Natural killer cell (primary cell): ENCODE measurements around the gene RBCK1. TPM values are rescaled to one million over a fixed set of nuclear protein-coding genes. Genes with fewer than 3 reads are reported as not detected.

Experiments
- ATAC-seq, 3 donors: fragments of 150-1000 bp in 2 of 3; fragments of 200-7000 bp in 1 of 3; cut with Tn5 transposase; 1 replicate in 1 of 3; 2 replicates in 2 of 3; pipeline ENCODE4 v1.10.0; 2021; ENCODE audit warnings: mild to moderate bottlenecking in 2 of 3, moderate library complexity in 2 of 3
- DNase-seq, 2 donors: peaks; one replicate each; pipeline versions ENCODE4 v3.0.0 to v3.0.0-alpha.2; 2013 to 2021; ENCODE audit warnings: mixed read lengths in 1 of 2
- H3K27ac ChIP-seq: one replicate; pipeline ENCODE4 v1.5.1; 2013; ENCODE audit warnings: mild to moderate bottlenecking, low read length
- H3K27me3 ChIP-seq: one replicate; pipeline ENCODE4 v1.6.1; 2013; ENCODE audit warnings: low read length; ENCODE audit not compliant: control insufficient read depth, insufficient read depth
- H3K36me3 ChIP-seq: one replicate; pipeline ENCODE4 v1.6.1; 2013; ENCODE audit warnings: low read length; ENCODE audit not compliant: control insufficient read depth, insufficient read depth
- H3K4me1 ChIP-seq: one replicate; pipeline ENCODE4 v1.6.1; 2013; ENCODE audit warnings: low read length; ENCODE audit not compliant: control insufficient read depth, insufficient read depth
- H3K4me3 ChIP-seq: one replicate; pipeline ENCODE4 v1.5.1; 2013; ENCODE audit warnings: low read length
- H3K9me3 ChIP-seq: one replicate; pipeline ENCODE4 v1.6.1; 2013; ENCODE audit warnings: low read length; ENCODE audit not compliant: control insufficient read depth, insufficient read depth
- H3K27ac Mint-ChIP-seq, 2 donors: one replicate each; pipeline ENCODE4 v1.8.0; 2022; ENCODE audit warnings: mild to moderate bottlenecking in 2 of 2, mixed read lengths in 2 of 2, moderate library complexity in 1 of 2
- H3K27me3 Mint-ChIP-seq, 2 donors: one replicate each; pipeline ENCODE4 v1.8.0; 2022; ENCODE audit warnings: low read depth in 2 of 2, mixed read lengths in 2 of 2
- H3K36me3 Mint-ChIP-seq: one replicate; pipeline ENCODE4 v1.8.0; 2022; ENCODE audit warnings: mixed read lengths
- H3K4me1 Mint-ChIP-seq, 2 donors: one replicate each; pipeline ENCODE4 v1.8.0; 2022; ENCODE audit warnings: mixed read lengths in 2 of 2
- H3K4me3 Mint-ChIP-seq: one replicate; pipeline ENCODE4 v1.8.0; 2022; ENCODE audit warnings: mild to moderate bottlenecking, moderate library complexity, mixed read lengths
- H3K9me3 Mint-ChIP-seq, 2 donors: one replicate each; pipeline ENCODE4 v1.8.0; 2022; ENCODE audit warnings: mixed read lengths in 2 of 2
- CTCF ChIP-seq: fragments of 200-600 bp; IDR thresholded peaks from one replicate; pipeline ENCODE4 v1.8.0; 2022; ENCODE audit warnings: antibody characterized with exemption
- WGBS: methylation state at CpG from one replicate; pipeline ENCODE4 v1.1.7; 2013; ENCODE audit warnings: missing lambda C conversion rate; ENCODE audit not compliant: insufficient coverage; 5-methylcytosine and 5-hydroxymethylcytosine counted together
- intact Hi-C: fragments of 100-400 bp; cut with micrococcal nuclease; formaldehyde crosslinking; loops from one replicate; pipeline ENCODE4 v1.14.2; 2022
- total RNA-seq, 4 donors: library from RNA; stranded (reverse); fragments of 120-200 nt in 1 of 4; gene quantifications; one replicate each; pipeline versions ENCODE4 v1.2.3 to v1.2.4, GENCODE V29; 2013 to 2022

RBCK1 gene
- total RNA-seq, 3 donors from 2014 or later (not counting 1 experiment from before 2014, with no cell fraction given): 102 to 131 (median 104) TPM

- Mint-ChIP-seq H3K36me3 (no peaks in the 10 kb centered on the region), H3K4me1 (peaks cover 0 to 6% of the 10 kb centered on the region in 2 donors)
- intact Hi-C loops: loop anchor here (10.0 kb wide), 1 partner anchor 46 kb away; no protein-coding TSS in a partner anchor
These were observed 7.4 kb upstream of the RBCK1 start for GRCh38 chr20:400454-401275.

GRCh38 chr20:401682-402495 is 6.2 kb upstream of the RBCK1 start:
- H3K36me3 ChIP-seq: peaks cover 5% of the 10 kb centered on the region
- Mint-ChIP-seq H3K27ac (no peak overlapping the region), H3K9me3 (no peaks in the 10 kb centered on the region), H3K4me3 (no peak overlapping the region), H3K4me1 (peaks cover 3 to 9% of the 10 kb centered on the region in 2 donors), H3K36me3 (no peaks in the 10 kb centered on the region), H3K27me3 (no peaks in the 10 kb centered on the region)
- no peak for ATAC-seq
- H3K27ac ChIP-seq: no peak overlapping the region
- H3K27me3 ChIP-seq: no peaks in the 10 kb centered on the region
- H3K9me3 ChIP-seq: no peaks in the 10 kb centered on the region
- WGBS: 82% methylated on average over 6 of the region's 9 CpGs
- peaks cover 2% of the 10 kb centered on the region for H3K4me1 ChIP-seq
- H3K4me3 ChIP-seq: no peak overlapping the region
- no peak for DNase-seq
- TF ChIP-seq CTCF: no peak
- intact Hi-C loops: loop anchor here (10.0 kb wide), 1 partner anchor 47 kb away; no protein-coding TSS in a partner anchor

More at GRCh38 chr20:400454-401275, 7.4 kb upstream of the RBCK1 start:
- no peaks in the 10 kb centered on the region for H3K27me3 Mint-ChIP-seq
- Histone ChIP-seq H3K4me3 (no peak overlapping the region), H3K27me3 (no peaks in the 10 kb centered on the region), H3K4me1 (peaks cover 2% of the 10 kb centered on the region), H3K9me3 (no peaks in the 10 kb centered on the region), H3K27ac (no peak overlapping the region), H3K36me3 (peaks cover 16% of the 10 kb centered on the region)
- no peak overlapping the region for H3K4me3 Mint-ChIP-seq
- no peak for TF ChIP-seq CTCF
- H3K9me3 Mint-ChIP-seq: no peaks in the 10 kb centered on the region
- no peak overlapping the region for H3K27ac Mint-ChIP-seq
- WGBS: 90% methylated on average over 2 of the region's 5 CpGs
- DNase-seq (no peak), ATAC-seq (no peak)

- WGBS: 11% methylated on average over 2 of the region's 2 CpGs
- Mint-ChIP-seq H3K27ac (no peak overlapping the region), H3K4me3 (no peak overlapping the region), H3K27me3 (no peaks in the 10 kb centered on the region), H3K36me3 (no peaks in the 10 kb centered on the region), H3K4me1 (peaks cover 9 to 15% of the 10 kb centered on the region in 2 donors), H3K9me3 (no peaks in the 10 kb centered on the region)
- no peak for ATAC-seq
- Histone ChIP-seq H3K4me1 (peaks cover 8% of the 10 kb centered on the region), H3K36me3 (peaks cover under 1% of the 10 kb centered on the region), H3K9me3 (no peaks in the 10 kb centered on the region), H3K27ac (no peak overlapping the region), H3K27me3 (no peaks in the 10 kb centered on the region), H3K4me3 (no peak overlapping the region)
- no peak for TF ChIP-seq CTCF
- intact Hi-C loops: loop anchor here (10.0 kb wide), 1 partner anchor 48 kb away; no protein-coding TSS in a partner anchor
- DNase-seq: no peak
These were observed 5.6 kb upstream of the RBCK1 start for GRCh38 chr20:402496-402885.
